ENCODE results near the gene MARVELD3. TPM values are rescaled to one million over a fixed set of nuclear protein-coding genes. Genes with fewer than 3 reads are reported as not detected.
"Not testable (repeated sequence)": the region's sequence is repeated elsewhere in the genome, so short reads cannot be mapped to it uniquely, and the experiment has no call there.

MARVELD3 gene
- total RNA-seq, 5 donors from 2014 or later (not counting 1 experiment from before 2014, with no cell fraction given): 0.22 TPM; not detected in 4

DNA sequence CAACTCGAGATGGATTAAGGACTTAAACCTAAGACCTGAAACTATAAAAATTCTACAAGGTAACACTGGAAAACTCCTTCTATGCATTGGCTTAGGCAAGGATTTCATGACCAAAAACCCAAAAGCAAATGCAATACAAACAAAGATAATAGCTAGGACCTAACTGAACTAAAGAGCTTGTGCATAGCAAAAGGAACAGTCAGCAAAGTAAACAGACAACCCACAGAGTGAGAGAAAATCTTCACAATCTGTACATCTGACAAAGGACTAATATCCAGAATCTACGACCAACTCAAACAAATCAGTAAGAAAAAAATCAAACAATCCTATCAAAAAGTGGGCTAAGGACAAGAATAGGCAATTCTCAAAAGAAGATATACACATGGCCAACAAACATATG lies 27.6 kb upstream of the MARVELD3 start:
- H3K36me3 Mint-ChIP-seq; H3K4me1 Mint-ChIP-seq; H3K36me3 ChIP-seq (ENCODE audit: control insufficient read depth in 2 of 2, extremely low read depth in 1 of 2, insufficient read depth in 1 of 2, low read length in 1 of 2); DNase-seq; POLR2A ChIA-PET; ATAC-seq (replicated peaks in 1 of 4); H3K27ac Mint-ChIP-seq; H3K4me1 ChIP-seq (ENCODE audit: control insufficient read depth in 1 of 2, extremely low read depth in 1 of 2, insufficient read depth in 2 of 2, low read length in 2 of 2); H3K27me3 ChIP-seq (replicated peaks in 1 of 2; ENCODE audit: control insufficient read depth in 2 of 2, extremely low read depth in 1 of 2, insufficient read depth in 2 of 2, low read length in 1 of 2); H3K4me3 Mint-ChIP-seq; H3K9me3 ChIP-seq; H3K9me3 Mint-ChIP-seq; H3K4me3 ChIP-seq (ENCODE audit: control insufficient read depth in 1 of 2, extremely low read depth in 1 of 2, low read length in 1 of 2); CTCF ChIA-PET; H3K27ac ChIP-seq (ENCODE audit: low read length): not testable (repeated sequence)
- H3K27me3 Mint-ChIP-seq: peaks cover 10 to 32% of the 10 kb centered on the region in 2 donors
- 86% methylated on average over 1 of the region's 2 CpGs for WGBS (ENCODE audit: insufficient coverage)

GRCh38 chr16:71600822-71601221 lies 25.2 kb upstream of the MARVELD3 start:
- no peaks in the 10 kb centered on the region for H3K36me3 Mint-ChIP-seq
- Histone ChIP-seq H3K27me3 (replicated peaks in 1 of 2; ENCODE audit: control insufficient read depth in 2 of 2, extremely low read depth in 1 of 2, insufficient read depth in 2 of 2, low read length in 1 of 2) (peaks cover 0 to 7% of the 10 kb centered on the region in 2 experiments), H3K36me3 (ENCODE audit: control insufficient read depth in 2 of 2, extremely low read depth in 1 of 2, insufficient read depth in 1 of 2, low read length in 1 of 2) (no peaks in the 10 kb centered on the region), H3K4me3 (ENCODE audit: control insufficient read depth in 1 of 2, extremely low read depth in 1 of 2, low read length in 1 of 2) (no peak overlapping the region), H3K4me1 (ENCODE audit: control insufficient read depth in 1 of 2, extremely low read depth in 1 of 2, insufficient read depth in 2 of 2, low read length in 2 of 2) (no peaks in the 10 kb centered on the region), H3K9me3 (no peaks in the 10 kb centered on the region), H3K27ac (ENCODE audit: low read length) (no peak overlapping the region)
- no peak for DNase-seq
- ChIA-PET POLR2A (no interaction called here), CTCF (no interaction called here)
- H3K9me3 Mint-ChIP-seq: no peaks in the 10 kb centered on the region
- ATAC-seq (replicated peaks in 1 of 4): no peak
- no peak overlapping the region for H3K27ac Mint-ChIP-seq
- H3K27me3 Mint-ChIP-seq: peaks cover 7 to 16% of the 10 kb centered on the region in 2 donors
- no peak overlapping the region for H3K4me3 Mint-ChIP-seq
- WGBS (ENCODE audit: insufficient coverage): 76% methylated on average over 6 of the region's 8 CpGs
- no peaks in the 10 kb centered on the region for H3K4me1 Mint-ChIP-seq

DNA sequence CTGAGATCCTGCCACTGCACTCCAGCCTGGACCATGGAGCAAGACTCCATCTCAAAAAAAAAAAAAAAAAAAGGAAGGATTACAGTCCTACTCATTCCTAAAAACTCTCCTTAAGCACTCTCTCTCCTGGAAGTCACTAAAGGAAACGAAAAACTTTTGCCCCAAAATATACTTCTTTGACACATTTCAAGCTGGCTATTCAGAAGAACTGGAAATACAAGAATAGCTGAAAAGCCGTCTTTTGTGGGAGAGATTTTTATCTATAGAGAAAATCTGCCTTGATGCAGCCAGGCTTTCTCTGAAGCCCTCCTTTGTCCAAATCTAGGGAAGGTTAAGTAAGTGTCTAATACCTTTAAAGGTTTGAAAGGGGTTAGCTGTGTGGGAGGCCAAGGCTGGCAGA lies 16.9 kb upstream of the MARVELD3 start:
- POLR2A ChIA-PET: no interaction called here
- H3K4me3 ChIP-seq (ENCODE audit: control insufficient read depth in 1 of 2, extremely low read depth in 1 of 2, low read length in 1 of 2): no peak overlapping the region
- Mint-ChIP-seq H3K27ac (no peak overlapping the region), H3K27me3 (peaks cover 11 to 20% of the 10 kb centered on the region in 2 donors), H3K9me3 (no peaks in the 10 kb centered on the region), H3K4me3 (no peak overlapping the region), H3K4me1 (peaks cover 0 to 5% (median 3%) of the 10 kb centered on the region in 3 donors), H3K36me3 (no peaks in the 10 kb centered on the region)
- peaks cover 0 to 5% of the 10 kb centered on the region in 2 experiments for H3K4me1 ChIP-seq (ENCODE audit: control insufficient read depth in 1 of 2, extremely low read depth in 1 of 2, insufficient read depth in 2 of 2, low read length in 2 of 2)
- WGBS (ENCODE audit: insufficient coverage): no CpG with 5 or more reads among the region's 2 CpGs
- CTCF ChIA-PET: interaction anchor here (0.6 to 1.0 kb wide), 7 partner anchors 25 to 1738 kb away, joined by 3 to 9 read pairs (median 4); no protein-coding TSS in a partner anchor
- H3K36me3 ChIP-seq (ENCODE audit: control insufficient read depth in 2 of 2, extremely low read depth in 1 of 2, insufficient read depth in 1 of 2, low read length in 1 of 2): no peaks in the 10 kb centered on the region
- H3K27me3 ChIP-seq (replicated peaks in 1 of 2; ENCODE audit: control insufficient read depth in 2 of 2, extremely low read depth in 1 of 2, insufficient read depth in 2 of 2, low read length in 1 of 2): peaks cover 0 to 9% of the 10 kb centered on the region in 2 experiments
- DNase-seq (no peak), ATAC-seq (replicated peaks in 1 of 4) (no peak)
- no peaks in the 10 kb centered on the region for H3K9me3 ChIP-seq
- H3K27ac ChIP-seq (ENCODE audit: low read length): no peak overlapping the region

DNA sequence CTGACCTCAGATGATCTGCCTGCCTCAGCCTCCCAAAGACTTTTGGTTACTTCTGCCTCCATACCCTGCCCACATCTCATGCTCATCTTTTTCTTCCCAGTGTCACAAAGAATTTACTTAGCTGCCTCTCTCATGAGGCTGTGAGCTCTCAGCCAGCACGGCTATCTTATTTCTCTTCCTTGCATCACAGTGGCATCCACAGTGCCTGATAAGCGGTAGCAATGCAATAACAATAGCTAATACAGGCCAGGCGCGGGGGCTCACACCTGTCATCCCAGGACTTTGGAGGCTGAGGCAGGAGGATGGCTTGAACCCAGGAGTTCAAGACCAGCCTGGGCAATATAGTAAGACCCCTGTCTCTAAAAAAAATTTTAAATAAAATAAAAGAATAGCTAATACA lies 15.5 kb upstream of the MARVELD3 start:
- peaks cover 17 to 27% of the 10 kb centered on the region in 2 donors for H3K27me3 Mint-ChIP-seq
- no peaks in the 10 kb centered on the region for H3K36me3 Mint-ChIP-seq
- H3K9me3 ChIP-seq: no peaks in the 10 kb centered on the region
- POLR2A ChIA-PET: no interaction called here
- CTCF ChIA-PET: interaction anchor here (0.5 to 2.5 kb wide), 16 partner anchors 16 to 351 kb away, joined by 3 to 42 read pairs (median 4); partner anchors contain the start of gene MARVELD3 (in 1 of the 2)
- no peak overlapping the region for H3K27ac ChIP-seq (ENCODE audit: low read length)
- WGBS (ENCODE audit: insufficient coverage): 83% methylated on average over 2 of the region's 4 CpGs
- H3K36me3 ChIP-seq (ENCODE audit: control insufficient read depth in 2 of 2, extremely low read depth in 1 of 2, insufficient read depth in 1 of 2, low read length in 1 of 2): no peaks in the 10 kb centered on the region
- peaks cover 0 to 17% of the 10 kb centered on the region in 2 experiments for H3K27me3 ChIP-seq (replicated peaks in 1 of 2; ENCODE audit: control insufficient read depth in 2 of 2, extremely low read depth in 1 of 2, insufficient read depth in 2 of 2, low read length in 1 of 2)
- H3K4me1 ChIP-seq (ENCODE audit: control insufficient read depth in 1 of 2, extremely low read depth in 1 of 2, insufficient read depth in 2 of 2, low read length in 2 of 2): peaks cover 0 to 5% of the 10 kb centered on the region in 2 experiments
- no peaks in the 10 kb centered on the region for H3K9me3 Mint-ChIP-seq
- no peak overlapping the region for H3K27ac Mint-ChIP-seq
- ATAC-seq (replicated peaks in 1 of 4) (no peak), DNase-seq (no peak)
- no peak overlapping the region for H3K4me3 Mint-ChIP-seq
- no peak overlapping the region for H3K4me3 ChIP-seq (ENCODE audit: control insufficient read depth in 1 of 2, extremely low read depth in 1 of 2, low read length in 1 of 2)
- H3K4me1 Mint-ChIP-seq: peaks cover 0 to 5% (median 3%) of the 10 kb centered on the region in 3 donors

DNA sequence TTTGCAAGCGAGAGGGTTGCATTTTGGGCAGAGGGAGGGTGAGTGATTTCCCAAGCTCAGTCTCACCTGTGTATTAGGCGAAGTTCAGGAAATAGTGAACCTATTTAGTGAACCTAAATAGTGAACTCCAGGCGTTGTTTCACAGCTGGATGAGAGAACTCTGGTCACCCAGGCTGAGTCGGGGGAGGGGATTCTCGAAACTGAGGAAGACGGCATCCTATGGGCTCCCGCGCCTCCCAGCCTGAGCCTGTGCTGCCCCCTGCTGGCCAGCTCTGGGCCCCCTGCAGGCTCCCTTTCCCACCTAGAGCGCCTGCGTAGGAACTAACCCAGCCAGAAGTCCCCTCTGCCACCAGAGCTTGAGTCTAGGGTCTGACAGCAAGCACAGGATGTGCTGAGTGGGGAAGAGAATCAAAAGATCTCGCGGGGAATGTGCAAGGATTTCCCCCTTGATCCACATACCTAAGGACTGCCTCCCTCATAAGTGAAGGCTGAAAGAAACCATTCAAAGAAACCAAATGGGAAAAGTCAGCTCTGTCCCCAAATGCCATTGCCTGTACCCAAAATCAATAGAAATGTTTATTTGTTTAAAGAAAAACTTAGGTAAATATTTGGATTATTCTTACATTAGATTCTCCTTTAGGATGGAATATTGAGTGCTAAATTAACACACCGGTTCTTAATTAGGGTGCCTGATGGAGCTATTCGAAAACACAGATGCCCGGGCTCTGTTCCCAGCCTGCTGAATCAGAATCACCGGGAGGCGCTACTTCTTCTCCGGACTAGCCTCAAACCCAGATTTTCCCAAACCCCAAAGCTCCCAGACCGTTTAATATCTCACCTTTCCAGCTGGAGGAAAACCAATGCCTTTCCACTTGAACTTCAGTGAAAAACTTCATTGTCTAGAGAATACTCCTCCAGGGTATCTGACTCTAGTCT lies 14.8 kb upstream of the MARVELD3 start:
- POLR2A ChIA-PET: interaction anchor here in 1 of 2 donors (0.6 kb wide), 1 partner anchor 105 kb away, joined by 3 read pairs; no protein-coding TSS in a partner anchor

DNA sequence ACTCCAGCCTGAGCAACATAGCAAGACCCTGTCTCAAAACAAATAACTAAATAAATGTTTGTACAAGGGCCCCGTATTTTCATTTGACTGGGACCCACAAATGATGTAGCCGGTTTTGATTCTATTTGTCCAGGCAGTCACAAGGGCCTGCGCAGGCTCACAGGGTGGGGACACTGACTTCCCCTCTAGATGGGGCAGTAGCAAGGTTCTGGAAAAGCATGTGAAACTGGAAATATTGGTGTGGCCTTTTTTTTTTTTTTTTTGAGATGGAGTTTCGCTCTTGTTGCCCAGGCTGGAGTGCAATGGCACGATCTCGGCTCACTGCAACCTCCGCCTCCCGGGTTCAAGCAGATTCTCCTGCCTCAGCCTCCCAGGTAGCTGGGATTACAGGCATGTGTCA lies 11.0 kb upstream of the MARVELD3 start:
- 96% methylated on average over 5 of the region's 8 CpGs for WGBS (ENCODE audit: insufficient coverage)
- H3K27me3 Mint-ChIP-seq: peaks cover 30 to 37% of the 10 kb centered on the region in 2 donors

More for the DNA sequence above, 14.8 kb upstream of the MARVELD3 start:
- Mint-ChIP-seq H3K27me3 (peaks cover 22 to 32% of the 10 kb centered on the region in 2 donors), H3K4me1 (peaks cover 0 to 5% (median 3%) of the 10 kb centered on the region in 3 donors), H3K27ac (no peak overlapping the region), H3K9me3 (no peaks in the 10 kb centered on the region), H3K4me3 (no peak overlapping the region), H3K36me3 (no peaks in the 10 kb centered on the region)
- peaks cover 0 to 23% of the 10 kb centered on the region in 2 experiments for H3K27me3 ChIP-seq (replicated peaks in 1 of 2; ENCODE audit: control insufficient read depth in 2 of 2, extremely low read depth in 1 of 2, insufficient read depth in 2 of 2, low read length in 1 of 2)
- no peaks in the 10 kb centered on the region for H3K36me3 ChIP-seq (ENCODE audit: control insufficient read depth in 2 of 2, extremely low read depth in 1 of 2, insufficient read depth in 1 of 2, low read length in 1 of 2)
- CTCF ChIA-PET: interaction anchor here (0.5 to 2.5 kb wide), 22 partner anchors 15 to 350 kb away, joined by 3 to 42 read pairs (median 4); partner anchors contain the start of gene MARVELD3 (in 1 of the 2)
- no peak overlapping the region for H3K27ac ChIP-seq (ENCODE audit: low read length)
- WGBS (ENCODE audit: insufficient coverage): 14% methylated on average over 4 of the region's 19 CpGs
- no peak overlapping the region for H3K4me3 ChIP-seq (ENCODE audit: control insufficient read depth in 1 of 2, extremely low read depth in 1 of 2, low read length in 1 of 2)
- H3K9me3 ChIP-seq: no peaks in the 10 kb centered on the region
- peaks cover 0 to 5% of the 10 kb centered on the region in 2 experiments for H3K4me1 ChIP-seq (ENCODE audit: control insufficient read depth in 1 of 2, extremely low read depth in 1 of 2, insufficient read depth in 2 of 2, low read length in 2 of 2)
- ATAC-seq (replicated peaks in 1 of 4) (peak; percentile 83 to 99 (median 90)), DNase-seq (peak; percentile 38 to 84 (median 68))

More for the DNA sequence above, 11.0 kb upstream of the MARVELD3 start:
- DNase-seq; H3K9me3 Mint-ChIP-seq; H3K36me3 ChIP-seq (ENCODE audit: control insufficient read depth in 2 of 2, extremely low read depth in 1 of 2, insufficient read depth in 1 of 2, low read length in 1 of 2); ATAC-seq (replicated peaks in 1 of 4); H3K9me3 ChIP-seq; POLR2A ChIA-PET; H3K27ac Mint-ChIP-seq; H3K4me1 Mint-ChIP-seq; H3K4me3 Mint-ChIP-seq; H3K4me1 ChIP-seq (ENCODE audit: control insufficient read depth in 1 of 2, extremely low read depth in 1 of 2, insufficient read depth in 2 of 2, low read length in 2 of 2); H3K36me3 Mint-ChIP-seq; H3K27ac ChIP-seq (ENCODE audit: low read length); CTCF ChIA-PET; H3K4me3 ChIP-seq (ENCODE audit: control insufficient read depth in 1 of 2, extremely low read depth in 1 of 2, low read length in 1 of 2): not testable (repeated sequence)
- peaks cover 0 to 26% of the 10 kb centered on the region in 2 experiments for H3K27me3 ChIP-seq (replicated peaks in 1 of 2; ENCODE audit: control insufficient read depth in 2 of 2, extremely low read depth in 1 of 2, insufficient read depth in 2 of 2, low read length in 1 of 2)

Measured in T-cell (primary cell).